Right lung (tissue), 5 donors: ENCODE data around the gene PIK3CD. TPM values are rescaled to one million over a fixed set of nuclear protein-coding genes. Genes with fewer than 3 reads are reported as not detected.
"Not testable (repeated sequence)": the region's sequence is repeated elsewhere in the genome, so short reads cannot be mapped to it uniquely, and the experiment has no call there.

Experiments
- DNase-seq, 2 donors: peaks; one replicate each; pipeline ENCODE4 v3.0.0-alpha.2; 2013
- polyA plus RNA-seq, 5 donors: library from polyadenylated mRNA; unstranded; fragments of 120-200 nt; gene quantifications; one replicate each; pipeline versions ENCODE4 v1.2.1 to v1.2.3, GENCODE V29; 2013; ENCODE audit warnings: inconsistent platforms in 1 of 5, low replicate concordance in 1 of 5; ENCODE audit not compliant: insufficient read length in 5 of 5, insufficient read depth in 1 of 5

The PIK3CD gene
- polyA plus RNA-seq, 5 donors, result 4.8 to 6.1 (median 5.7) TPM

DNA sequence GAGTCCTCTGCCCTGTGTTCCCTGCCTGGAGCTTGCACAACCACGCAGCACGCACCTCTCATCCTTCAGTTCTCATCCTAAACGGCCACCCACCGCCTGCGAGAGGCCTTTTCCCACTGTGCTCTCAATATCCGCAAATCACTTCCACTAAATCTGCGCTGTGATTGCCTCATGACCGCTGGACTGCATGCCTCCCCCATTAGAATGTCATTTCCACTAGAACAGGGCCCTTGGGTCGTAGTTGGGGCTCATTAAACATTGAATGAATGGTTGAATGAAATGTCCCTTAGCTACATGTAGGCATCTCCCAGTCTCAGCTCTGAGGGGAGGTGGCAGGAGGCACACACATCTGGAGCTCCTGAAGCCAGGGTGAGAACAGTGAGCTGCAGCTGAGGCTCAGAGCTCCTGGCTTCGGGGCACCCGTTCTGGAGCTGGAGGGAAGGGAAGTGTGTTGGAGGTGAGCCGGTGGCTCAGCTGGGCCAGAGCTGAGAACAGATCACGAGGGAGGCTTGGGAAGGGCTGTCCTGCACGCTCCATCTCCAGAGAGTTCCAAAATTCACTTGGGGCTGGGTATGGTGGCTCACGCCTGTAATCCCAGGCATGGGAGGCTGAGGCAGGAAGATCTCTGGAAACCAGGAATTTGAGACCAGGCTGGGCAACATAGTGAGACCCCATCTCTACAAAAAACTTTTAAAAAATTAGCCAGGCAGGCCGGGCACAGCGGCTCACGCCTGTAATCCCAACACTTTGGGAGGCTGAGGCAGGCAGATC lies 32.4 kb upstream of the PIK3CD start:
- no peak for DNase-seq

DNA sequence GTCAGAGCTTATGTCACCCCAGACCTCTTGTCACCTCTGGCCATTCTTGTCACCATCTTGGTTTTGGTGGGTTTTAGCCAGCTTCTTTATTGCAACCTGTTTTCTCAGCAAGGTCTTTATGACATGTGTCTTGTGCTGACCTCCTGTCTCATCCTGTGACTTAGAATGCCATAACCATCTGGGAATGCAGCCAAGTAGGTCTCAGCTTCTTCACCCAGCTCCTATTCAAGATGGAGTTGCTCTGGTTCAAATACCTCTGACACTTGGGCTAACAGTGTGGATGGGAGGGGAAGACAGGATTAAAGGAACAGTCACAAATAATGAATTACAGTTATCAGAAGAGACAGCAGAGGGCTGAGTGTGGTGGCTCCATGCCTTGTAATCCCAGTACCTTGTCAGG lies 30.5 kb upstream of the PIK3CD start:
- DNase-seq, result no peak

DNA sequence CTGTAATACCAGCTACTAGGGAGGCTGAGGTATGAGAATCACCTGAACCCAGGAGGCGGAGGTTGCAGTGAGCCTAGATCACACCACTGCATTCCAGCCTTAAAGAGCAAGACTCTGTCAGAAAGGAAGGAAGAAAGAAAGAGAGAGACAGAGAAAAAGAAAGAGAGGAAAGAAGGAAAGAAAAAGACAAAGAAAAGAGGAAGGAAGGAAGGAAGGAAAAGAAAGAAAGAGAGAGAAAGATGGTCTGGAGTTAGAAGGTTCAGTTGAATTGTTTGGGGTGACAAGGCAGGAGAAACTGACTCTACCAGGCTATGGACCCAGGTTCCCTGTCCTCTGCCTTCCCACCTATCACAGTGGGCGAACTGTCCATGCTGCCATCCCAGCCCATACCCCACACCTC lies 27.4 kb upstream of the PIK3CD start:
- DNase-seq, result no peak

DNA sequence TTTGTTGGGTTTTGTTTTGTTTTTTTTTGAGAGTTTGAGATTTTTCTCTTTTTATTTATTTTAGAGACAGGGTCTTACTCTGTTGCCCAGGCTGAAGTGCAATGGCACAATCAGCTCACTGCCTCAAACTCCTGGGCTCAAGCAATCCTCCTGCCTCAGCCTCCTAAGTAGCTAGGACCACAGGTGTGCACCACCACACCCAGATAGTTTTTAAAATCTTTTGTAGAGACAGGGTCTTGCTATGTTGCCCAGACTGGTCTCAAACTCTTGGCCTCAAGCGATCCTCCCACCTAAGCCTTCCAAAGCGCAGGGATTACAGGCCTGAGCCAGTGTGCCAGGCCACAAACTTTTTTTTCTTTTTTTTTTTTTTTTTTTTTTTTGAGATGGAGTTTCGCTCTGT lies 26.5 kb upstream of the PIK3CD start:
- DNase-seq, result not testable (repeated sequence)

DNA sequence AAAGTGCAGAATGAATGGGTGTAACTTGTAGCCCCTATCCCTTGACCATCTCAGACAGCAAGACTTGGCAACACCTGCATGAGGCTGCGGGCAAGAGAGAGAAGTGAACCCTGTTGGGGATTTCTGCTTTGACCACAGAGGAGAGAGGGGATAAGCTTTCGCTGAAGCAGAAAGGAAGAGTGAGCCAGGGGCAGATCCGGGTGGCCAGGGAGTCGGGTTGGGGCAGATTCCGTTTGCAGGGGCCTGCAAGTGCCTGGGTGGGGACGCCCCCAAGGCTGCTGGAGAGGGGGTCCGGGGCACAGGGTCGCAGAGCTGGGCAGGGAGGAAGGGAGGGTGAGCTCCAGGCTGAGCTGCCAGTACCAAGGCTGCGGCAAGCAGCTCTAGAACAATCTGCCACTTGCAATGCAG lies 25.3 kb upstream of the PIK3CD start:
- DNase-seq, result no peak

DNA sequence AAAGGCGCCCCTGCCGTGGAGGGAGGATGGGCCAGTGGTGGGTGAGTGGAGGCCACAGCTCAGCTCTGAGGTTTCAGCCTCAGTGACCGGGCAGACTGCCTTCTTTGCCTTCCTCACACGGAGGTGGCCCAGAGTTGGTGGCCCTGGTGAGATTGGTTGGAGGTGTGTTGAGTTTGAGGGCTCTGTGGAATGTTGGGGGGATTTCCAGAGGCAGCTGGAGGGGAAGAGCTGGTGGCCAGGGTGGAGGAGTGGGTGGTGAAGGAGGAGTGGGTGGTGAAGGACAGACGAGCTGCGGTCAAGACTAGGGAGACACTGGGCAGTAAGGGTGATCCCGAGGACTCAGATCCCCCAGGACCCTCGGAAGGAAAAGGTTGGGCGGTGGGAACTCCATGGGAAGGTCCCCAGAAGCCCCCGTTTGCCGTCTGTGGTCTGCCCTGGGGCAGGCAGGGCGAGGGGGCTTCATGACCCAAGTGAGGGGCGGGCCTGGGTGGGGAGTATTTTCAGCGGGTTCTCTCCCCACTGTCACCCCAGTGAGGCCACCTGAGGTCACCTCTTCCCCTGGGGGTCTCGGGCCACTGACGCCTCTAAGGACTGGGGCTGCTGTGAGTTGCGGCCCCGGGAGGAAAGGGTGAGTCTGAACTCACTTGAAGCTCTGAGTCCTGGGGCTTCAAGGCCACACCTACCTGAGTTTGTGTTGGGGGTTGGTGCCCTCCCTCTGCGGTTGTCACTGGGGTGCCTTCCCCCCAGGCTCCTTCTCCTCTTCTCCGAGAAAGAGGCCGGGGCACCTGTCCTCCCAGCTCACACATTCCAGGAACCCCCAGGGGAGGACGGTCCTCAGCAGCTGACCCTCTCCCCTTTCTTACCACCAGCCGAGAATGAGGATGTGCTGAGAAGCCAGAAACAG lies 22.7 kb upstream of the PIK3CD start:
- no peak for DNase-seq

DNA sequence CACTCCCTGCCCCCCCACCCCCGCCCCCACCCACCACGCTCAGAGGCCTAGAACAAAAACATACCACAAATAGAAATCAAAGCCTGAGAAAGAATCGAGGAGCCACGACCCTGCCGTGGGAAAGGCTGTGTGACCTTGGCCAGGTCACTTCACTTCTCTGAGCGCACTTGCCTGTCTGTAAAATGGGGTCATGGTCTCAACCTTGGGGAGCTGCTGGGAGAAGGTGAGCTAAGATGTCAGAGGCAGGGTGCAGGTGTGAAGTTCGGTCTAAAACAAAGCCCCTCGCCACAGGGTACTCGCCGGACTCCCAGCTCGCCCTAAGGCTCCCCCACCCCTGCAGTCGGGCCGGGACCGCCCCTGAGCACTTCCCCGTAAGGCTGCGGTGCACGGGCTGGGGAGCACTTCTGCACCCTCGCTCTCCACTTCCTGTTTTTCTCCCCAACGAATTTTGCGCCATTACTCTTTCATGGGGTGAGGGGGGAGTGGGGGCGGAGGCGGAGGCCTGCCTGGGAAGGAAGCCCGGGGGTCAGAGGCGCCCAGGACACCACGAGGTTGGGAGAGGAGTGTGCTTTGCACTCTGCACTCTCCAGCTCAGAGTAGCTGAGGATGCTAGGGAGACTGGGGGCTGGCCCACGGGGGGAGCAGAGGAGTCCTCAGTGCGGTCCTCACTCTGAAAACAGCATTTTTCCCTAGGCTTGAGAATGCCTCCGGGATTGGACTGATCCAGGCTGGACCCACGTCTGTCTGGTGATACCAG lies 21.9 kb upstream of the PIK3CD start:
- no peak for DNase-seq

DNA sequence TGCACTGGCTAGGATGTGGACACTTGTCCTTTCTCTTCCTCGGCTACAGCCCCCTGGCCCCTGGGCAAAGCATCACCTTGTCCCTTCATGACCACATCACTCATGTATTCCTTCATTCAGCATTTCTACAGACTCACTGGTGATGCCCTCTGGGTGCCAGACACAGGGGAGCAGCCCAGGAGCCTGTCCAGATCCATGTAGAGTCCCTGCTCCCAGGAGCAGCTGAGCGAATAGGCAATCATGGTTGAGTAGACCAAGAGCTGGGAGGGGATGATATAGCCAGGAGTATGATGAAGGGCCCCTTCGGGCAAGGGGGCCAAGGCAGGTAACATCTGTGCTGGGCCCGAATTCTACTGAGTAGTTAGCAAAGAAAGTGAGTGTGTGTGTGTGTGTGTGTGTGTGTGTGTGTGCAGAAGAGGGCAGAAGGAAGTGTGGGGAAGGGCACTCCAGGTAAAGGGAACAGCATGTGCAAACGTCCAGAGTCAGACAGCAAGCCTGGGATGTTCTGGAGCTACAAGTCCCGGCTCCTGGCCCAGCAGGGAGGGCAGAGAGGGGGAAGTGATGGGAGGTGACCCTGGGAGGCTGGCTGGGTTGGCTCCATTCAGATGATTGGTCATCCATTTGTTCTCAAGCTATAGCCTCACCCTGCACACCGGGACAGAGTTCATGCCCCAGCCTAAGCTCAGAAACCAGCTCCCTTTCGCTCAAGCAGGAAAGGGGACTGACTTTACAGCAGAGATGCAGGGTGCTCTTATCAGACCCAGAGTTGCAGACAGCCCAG lies 21.0 kb upstream of the PIK3CD start:
- no peak for DNase-seq

DNA sequence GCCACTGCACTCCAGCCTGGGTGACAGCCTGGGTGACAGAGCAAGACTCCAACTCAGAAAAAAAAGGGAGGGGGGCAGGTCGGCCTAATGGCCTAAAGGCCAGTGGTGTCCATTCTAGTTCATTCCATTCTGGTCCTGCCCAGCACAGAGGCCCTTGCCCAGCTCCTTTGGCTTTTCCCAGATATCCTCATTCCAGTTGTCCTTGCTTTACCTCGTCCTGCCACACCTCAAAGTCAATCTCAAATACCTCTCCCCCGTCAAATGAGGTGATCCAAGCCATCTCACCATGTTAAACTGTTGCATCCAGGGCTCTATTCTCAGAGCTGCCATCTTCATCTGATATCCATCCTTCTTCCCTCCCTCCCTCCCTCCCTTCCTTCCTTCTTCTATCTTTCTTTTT lies 19.9 kb upstream of the PIK3CD start:
- DNase-seq, result no peak

DNA sequence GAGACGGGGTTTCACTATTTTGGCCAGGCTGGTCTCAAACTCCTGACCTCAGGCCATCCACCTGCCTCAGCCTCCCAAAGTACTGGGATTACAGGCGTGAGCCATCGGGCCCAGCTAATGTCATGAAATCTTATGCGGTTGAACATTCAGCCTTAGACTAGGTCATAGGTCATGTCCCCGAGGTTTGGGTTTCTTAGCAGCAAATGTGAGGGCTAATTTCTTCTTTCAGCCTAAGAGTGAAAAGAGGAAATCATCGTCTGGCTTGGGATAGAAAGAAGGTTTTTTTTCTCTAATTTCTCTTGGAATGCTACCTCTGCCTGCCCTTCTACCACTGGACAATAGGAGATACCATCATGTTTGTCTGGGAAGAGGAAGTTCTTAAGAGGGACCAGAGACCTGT lies 18.0 kb upstream of the PIK3CD start:
- no peak for DNase-seq

DNA sequence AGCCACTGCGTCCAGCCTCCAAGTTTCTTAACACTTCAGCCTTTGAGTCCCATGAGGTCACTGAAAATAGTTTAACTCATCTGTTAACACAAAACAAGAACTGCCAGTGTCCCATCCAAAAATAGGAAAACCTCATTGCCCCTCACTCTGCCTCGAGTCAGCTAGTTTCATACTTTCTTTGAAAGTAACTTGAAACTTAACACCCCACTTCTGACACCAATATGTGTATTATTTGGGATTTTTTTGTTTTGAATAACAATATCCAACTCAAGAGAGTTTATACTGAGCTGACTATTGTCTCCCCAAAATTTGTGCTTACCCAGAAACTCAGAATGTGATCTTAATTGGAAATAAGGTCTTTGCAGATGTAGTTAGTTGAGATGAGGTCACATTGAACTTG lies 16.9 kb upstream of the PIK3CD start:
- no peak for DNase-seq

DNA sequence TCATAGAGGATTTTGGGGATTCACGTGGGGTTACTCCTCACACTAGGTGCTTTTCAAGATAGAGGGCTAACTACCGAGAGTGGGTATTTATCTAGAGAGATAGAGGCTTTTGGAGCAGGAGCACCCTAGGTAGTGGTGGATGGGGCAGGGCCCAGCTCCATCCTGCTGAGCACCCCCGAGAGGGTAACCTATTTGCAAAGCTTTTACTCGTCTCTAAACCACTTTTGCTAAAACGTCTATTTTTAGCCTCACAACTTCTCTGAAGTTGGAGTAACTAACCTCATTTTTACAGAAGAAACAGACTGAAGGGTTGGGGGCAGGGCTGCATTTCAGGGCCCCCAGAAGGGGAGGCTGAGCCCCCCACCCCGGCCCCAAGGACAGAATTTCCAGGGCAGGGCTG lies 12.3 kb upstream of the PIK3CD start:
- no peak for DNase-seq

DNA sequence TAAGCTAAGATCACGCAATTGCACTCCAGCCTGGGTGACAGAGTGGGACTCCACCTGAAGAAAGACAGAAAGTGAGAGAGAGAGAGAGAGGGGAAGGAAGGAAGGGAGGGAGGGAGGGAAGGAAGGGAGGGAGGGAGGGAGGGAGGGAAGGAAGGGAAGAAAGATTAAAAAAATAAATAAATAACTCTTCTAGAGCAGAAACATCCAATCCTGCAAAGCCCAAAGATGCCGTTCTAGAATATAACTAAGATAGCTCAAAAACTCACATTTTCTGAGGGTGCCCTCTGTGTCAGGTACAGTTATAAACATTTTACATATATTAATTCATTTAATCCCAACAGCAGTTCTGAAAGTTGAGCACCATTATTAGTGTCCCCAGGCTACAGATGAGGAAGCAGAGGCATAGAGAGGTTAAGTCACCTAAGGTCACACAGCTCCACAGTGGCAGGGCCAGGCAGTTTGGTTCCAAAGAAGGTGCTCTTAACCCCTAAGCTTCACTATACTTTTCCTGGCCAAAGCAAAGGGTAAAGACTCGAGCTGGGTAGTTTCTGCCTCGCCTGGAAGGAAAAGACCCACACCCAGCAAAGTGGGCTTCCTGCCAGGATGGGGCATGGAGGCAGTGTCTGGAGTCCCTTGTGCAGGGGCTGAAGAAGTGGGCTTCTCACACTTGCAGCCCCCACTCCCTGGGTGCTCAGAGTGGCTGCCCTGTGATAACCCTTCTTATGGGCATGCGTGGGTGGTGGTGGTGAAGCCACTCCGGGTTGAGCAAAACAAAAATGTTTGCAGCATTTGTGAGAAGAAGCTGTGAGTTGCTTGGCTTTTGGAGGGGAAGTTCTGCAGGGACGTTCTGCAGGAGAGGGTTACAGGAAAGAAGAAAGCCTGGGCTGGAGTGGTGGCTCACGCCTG lies 7.9 kb upstream of the PIK3CD start:
- DNase-seq, result no peak

DNA sequence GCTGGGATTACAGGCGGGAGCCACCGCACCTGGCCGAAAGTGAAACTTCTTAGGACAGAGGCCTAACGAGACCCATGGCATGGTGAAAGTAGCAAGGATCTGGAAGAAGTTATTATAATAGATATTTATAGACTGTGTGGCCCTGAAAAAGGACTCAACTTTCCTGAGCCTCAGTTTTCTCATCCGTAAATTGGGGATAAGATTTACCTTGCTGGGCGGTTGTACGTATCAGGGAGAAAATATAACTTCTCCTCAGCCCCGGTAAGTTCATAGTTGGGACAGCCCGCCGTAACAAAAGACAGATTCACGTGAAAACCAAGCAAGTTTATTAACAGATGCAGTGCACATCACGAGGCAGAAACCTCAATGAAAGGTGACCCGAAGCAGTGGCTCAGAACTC lies 5.5 kb upstream of the PIK3CD start:
- DNase-seq, result no peak

DNA sequence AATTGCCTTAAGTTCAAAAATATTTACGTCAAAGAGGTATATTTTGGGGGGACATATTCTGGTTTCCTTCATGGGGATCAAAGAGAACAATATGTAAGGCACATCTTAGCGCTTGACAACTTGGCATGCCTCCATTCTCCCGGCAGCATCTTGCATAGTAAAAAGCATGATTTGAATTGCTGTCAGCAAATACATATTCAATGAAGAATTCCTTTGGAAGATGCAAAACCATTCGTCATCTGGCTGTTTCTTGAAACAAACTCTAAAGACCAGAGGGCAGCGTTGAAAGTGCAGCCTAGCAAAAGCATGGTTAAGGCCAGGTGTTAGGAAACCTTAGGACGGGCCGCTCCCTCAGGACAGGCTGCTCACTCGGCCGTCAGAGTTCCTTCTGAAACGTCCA lies 3.4 kb upstream of the PIK3CD start:
- DNase-seq, result no peak

DNA sequence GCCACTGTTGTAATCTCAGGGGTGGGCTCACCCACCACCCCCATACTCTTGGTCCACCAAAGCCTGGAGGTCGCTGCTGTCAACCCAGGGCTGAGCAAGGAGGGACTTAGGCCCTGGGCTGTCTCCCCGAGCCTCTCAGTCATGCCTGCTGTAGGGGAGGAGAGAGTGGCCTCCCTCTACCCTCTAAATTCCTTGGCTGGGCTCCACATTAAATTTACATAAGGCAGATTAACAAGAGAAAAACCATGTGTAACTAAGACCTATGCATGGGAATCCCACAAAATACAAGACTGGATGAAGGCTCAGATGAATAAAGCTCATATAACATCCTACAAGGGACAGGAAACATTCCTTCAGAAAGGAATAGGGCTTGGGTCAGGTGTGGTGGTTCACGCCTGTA lies 1.8 kb upstream of the PIK3CD start:
- no peak for DNase-seq

DNA sequence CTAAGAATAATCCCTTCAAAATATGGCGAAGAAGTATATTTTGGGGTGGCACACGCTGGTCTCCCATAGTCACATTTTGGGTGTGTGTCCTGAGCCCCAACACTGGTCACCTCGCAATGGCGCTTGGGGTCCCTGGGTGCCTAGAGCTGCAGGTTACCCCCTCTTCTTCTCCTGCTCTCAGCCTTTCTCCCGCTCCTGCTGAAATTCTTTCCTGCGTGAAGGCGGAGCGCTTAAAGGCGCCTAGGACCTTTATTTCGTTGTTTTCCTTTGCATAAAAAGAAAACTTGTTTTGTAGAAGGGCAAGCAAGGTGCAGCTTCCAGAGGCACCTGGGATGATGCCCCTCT lies 339 bp upstream of the PIK3CD start:
- no peak for DNase-seq

DNA sequence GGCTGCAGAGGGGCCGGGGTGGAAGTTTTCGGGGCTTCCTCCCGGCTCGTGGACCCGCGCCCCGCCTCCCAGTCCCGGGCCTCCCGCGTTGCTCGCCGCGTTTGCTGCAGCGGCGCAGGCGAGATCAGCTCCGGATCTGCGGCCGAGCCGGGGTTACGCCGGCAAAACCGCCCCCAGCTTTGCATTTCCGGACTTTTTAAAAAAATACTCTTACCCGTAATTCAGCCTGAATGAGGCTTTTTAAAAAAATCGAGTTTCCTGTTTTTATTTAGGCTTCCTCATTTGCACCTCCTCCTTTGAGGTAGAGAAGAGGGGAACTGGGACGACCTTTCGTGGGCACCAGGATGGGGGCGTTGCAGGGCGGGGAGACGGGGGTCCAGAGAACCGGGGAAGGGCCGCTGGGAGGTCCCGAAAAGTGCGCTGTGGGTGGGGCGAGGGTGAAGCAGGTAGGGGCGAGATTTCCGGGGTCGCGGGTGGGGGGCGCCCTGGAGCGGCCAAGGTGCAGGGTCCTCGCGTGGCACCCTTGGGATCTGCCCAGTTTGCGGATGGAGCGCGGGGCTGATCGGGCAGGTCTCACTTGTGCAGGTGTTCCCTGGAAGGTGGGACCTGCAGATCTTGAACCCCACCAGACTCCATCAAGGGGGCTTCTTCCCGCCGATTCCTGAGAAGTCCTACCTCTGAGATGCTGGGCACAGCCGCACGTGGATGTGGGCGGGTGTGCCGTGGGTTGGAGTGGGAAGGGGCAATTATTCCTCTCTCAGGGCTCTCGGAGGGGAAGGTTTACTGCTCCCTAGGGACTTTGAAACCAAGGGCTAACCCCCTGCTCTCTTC lies 1.1 kb downstream of the PIK3CD start:
- no peak for DNase-seq

DNA sequence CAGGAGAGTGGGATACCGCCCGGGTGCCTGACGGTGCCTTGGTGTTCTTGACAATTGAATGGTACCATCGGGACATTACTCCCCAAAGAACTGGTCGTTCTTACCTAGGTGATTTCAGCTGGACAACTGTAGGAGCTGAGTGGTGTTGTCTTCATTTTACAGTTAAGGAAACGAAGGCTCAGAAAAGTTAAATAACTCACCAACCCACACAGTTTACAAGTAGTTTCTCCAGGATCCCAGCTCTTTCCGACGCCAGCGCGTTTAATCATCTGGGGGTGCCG lies 1.6 kb downstream of the PIK3CD start:
- no peak for DNase-seq

DNA sequence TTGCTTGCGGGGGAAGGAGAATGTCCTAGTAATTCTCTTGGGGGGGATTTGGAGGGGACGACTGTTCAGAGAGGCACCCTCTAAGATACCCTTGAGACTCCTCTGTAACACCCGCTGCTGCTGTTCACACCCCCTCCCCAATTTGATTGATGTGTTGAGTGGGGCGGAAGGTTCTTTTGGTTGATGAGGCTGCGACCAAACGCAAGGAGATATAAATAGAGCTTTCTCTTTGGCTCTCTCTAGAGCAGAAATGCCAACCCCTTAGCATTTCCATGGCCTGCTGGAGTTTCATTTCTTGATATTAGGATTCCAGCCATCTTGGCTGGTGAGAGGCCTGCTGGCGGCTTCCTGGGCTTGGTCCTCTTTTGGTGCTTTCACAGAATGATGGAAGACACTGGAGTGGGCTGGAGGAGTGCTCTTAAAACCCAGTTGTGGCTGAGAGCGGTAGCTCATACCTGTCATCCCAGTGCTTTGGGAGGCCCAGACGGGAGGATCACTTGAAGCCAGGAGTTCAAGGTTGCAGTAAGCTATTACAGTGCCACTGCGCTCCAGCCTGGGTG lies 2.0 kb downstream of the PIK3CD start:
- DNase-seq, result no peak
